ENCODE results near the gene GKN2. TPM values are rescaled to one million over a fixed set of nuclear protein-coding genes. Genes with fewer than 3 reads are reported as not detected.

Gene GKN2
- total RNA-seq, 2 donors from 2014 or later = not detected

DNA sequence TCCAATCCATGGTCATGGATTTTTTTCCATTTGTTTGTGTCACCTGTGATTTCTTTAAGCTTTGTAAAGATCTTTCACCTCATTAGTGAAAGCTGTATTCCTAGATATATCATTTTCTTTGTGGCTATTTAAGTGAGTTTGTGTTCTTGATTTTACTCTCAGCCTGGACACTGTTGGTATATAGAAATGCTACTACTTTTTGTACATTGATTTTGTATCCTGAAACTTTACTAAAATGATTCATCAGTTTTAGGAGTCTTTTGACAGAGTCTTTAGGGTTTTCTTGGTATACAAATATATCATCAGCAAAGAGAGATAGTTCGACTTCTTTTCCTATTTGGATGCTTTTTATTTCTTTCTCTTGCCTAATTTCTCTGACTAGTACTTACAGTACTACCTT is 12.3 kb downstream of the GKN2 start:
- ATAC-seq (replicated peaks) = peak; percentile 79
- H3K27me3 Mint-ChIP-seq = peaks cover 17% of the 10 kb centered on the region
- H3K9me3 Mint-ChIP-seq = no peaks in the 10 kb centered on the region
- no peak overlapping the region for H3K4me3 Mint-ChIP-seq
- H3K36me3 Mint-ChIP-seq (ENCODE audit: low read depth) = no peaks in the 10 kb centered on the region
- peaks cover 3% of the 10 kb centered on the region for H3K4me1 Mint-ChIP-seq
- H3K27ac Mint-ChIP-seq = no peak overlapping the region

DNA sequence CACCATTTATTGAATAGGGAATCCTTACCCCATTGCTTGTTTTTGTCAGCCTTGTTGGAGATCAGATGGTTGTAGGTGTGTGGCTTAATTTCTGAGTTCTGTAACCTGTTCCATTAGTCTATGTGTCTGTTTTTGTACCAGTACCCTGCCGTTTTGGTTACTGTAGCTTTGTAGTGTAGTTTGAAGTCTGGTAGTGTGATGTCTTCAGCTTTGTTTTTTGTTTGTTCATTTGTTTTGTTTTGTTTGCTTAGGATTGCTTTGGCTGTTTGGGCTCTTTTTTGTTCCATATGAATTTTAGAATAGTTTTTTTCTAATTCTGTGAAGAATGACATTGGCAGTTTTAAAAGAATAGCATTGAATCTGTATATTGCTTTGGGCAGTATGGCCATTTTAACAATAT is 12.7 kb downstream of the GKN2 start:
- Mint-ChIP-seq H3K36me3 (ENCODE audit: low read depth) (no peaks in the 10 kb centered on the region), H3K27ac (no peak overlapping the region), H3K4me1 (peaks cover 3% of the 10 kb centered on the region), H3K4me3 (no peak overlapping the region), H3K27me3 (peaks cover 17% of the 10 kb centered on the region), H3K9me3 (no peaks in the 10 kb centered on the region)
- no peak for ATAC-seq (replicated peaks)

DNA sequence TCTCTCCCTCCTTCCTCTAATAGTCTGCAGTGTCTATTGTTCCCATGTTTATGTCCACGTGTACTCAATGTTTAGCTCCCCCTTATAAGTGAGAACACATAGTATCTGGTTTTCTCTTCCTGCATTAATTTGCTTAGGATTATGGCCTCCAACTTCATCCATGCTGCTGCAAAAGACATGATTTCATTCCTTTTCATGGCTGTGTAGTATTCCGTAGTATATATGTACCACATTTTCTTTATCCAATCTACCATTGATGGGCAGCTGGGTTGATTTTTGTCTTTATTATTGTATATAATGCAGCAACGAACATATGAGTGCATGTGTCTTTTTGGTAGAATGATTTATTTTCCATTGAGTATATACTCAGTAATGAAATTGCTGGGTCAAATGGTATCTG is 13.8 kb downstream of the GKN2 start:
- Mint-ChIP-seq H3K4me1 (peaks cover 3% of the 10 kb centered on the region), H3K9me3 (no peaks in the 10 kb centered on the region), H3K4me3 (no peak overlapping the region), H3K27ac (no peak overlapping the region), H3K36me3 (ENCODE audit: low read depth) (no peaks in the 10 kb centered on the region), H3K27me3 (peaks cover 13% of the 10 kb centered on the region)
- ATAC-seq (replicated peaks) = no peak

DNA sequence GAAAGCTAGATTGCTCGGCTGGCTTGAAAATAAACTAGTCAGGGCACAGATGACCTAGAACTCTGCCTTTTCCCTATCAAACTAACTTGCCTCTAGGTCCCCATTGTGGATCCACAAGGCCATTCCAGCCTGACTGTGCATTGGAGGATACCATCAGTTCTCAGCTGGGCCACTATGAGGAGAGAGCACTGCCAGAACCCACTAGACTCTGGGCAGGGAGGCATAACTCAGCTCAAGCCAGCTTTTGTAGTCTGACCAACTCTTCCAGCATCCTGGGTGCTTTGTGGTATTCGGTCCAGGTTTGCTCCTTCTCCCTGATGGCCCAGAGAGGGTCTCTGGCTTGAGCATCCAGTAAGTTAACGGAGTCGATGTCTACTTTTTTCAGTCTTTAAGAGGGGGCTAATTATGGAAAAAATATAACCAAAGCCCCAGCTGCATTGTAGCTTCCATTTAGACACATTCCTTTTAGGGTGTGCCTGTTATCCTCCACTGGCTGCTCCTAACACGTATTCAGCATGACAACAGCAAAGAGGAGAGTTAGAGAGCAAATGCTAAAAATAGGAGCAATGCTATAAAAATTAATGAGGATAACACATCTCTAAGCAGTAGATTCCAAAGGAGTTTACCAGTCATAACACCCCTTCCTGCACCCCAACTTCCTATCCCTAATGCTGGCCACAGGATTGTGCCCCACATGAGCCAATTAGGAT is 15.2 kb downstream of the GKN2 start:
- Mint-ChIP-seq H3K27ac (no peak overlapping the region), H3K27me3 (peaks cover 6% of the 10 kb centered on the region), H3K9me3 (no peaks in the 10 kb centered on the region), H3K36me3 (ENCODE audit: low read depth) (no peaks in the 10 kb centered on the region), H3K4me3 (no peak overlapping the region), H3K4me1 (no peaks in the 10 kb centered on the region)
- ATAC-seq (replicated peaks) = no peak

DNA sequence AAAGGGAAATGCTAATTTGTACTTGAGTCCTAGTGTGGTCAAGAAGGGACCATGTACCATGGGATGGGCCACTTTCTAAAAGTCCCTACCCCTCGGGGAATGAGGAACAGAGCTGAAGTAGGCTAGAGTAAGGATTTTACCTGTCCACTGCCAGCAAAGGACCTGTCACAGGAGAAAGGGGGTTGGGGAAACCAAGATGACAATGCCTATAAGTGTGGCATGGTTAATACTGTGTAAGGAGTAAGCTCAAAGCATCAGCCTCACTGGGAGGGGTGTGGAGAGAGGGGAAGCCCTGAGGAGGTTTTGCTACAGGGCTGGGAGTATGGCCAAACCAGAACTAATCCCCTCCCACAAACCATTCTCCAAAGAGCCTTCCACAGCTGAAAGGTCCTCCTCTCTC is 15.8 kb downstream of the GKN2 start:
- Mint-ChIP-seq H3K27ac (no peak overlapping the region), H3K4me1 (no peaks in the 10 kb centered on the region), H3K4me3 (no peak overlapping the region), H3K36me3 (ENCODE audit: low read depth) (no peaks in the 10 kb centered on the region), H3K9me3 (no peaks in the 10 kb centered on the region), H3K27me3 (peaks cover under 1% of the 10 kb centered on the region)
- no peak for ATAC-seq (replicated peaks)

DNA sequence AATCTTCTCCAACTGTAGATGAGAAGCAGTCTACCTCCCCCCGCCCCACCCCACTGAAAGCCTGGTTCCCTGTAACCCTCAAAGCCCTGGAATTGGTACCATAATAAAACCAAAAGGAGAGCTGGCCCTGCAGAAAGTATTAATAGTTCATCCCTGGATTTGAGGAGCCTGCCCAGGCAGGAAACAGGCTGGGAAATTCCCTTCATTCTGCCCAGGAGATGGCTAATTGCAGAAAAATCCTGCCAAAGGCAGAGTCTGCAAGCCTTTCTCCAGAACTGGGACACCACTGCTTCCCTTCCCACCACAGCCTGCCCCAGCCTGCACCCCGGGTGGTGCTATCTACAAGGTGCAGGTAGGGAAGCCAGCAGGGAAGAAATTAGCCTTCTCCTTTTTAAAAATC is 16.3 kb downstream of the GKN2 start:
- no peak for ATAC-seq (replicated peaks)
- H3K36me3 Mint-ChIP-seq (ENCODE audit: low read depth) = no peaks in the 10 kb centered on the region
- H3K27me3 Mint-ChIP-seq = no peaks in the 10 kb centered on the region
- H3K27ac Mint-ChIP-seq = no peak overlapping the region
- no peaks in the 10 kb centered on the region for H3K9me3 Mint-ChIP-seq
- H3K4me1 Mint-ChIP-seq = no peaks in the 10 kb centered on the region
- H3K4me3 Mint-ChIP-seq = no peak overlapping the region

DNA sequence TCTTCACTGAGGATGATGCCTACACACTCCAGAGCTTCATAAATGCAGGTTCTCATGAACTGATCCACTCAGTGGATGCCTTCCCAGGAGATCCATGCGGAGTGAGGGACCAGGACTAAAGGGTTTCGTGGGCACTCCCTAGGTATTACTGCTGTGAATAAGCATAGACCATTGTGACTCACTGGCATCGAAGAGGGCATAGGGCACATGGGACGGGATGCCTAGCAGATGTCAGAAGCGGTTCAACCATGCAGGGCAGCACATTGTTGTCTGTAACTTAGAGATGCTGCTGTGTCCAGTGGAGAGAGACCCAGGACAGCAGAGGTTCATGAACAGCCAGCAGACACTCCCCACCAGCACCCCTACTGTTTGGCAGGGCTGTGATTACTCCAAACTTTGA is 17.2 kb downstream of the GKN2 start:
- no peaks in the 10 kb centered on the region for H3K9me3 Mint-ChIP-seq
- no peaks in the 10 kb centered on the region for H3K27me3 Mint-ChIP-seq
- no peaks in the 10 kb centered on the region for H3K4me1 Mint-ChIP-seq
- H3K4me3 Mint-ChIP-seq = no peak overlapping the region
- ATAC-seq (replicated peaks) = no peak
- no peaks in the 10 kb centered on the region for H3K36me3 Mint-ChIP-seq (ENCODE audit: low read depth)
- no peak overlapping the region for H3K27ac Mint-ChIP-seq

DNA sequence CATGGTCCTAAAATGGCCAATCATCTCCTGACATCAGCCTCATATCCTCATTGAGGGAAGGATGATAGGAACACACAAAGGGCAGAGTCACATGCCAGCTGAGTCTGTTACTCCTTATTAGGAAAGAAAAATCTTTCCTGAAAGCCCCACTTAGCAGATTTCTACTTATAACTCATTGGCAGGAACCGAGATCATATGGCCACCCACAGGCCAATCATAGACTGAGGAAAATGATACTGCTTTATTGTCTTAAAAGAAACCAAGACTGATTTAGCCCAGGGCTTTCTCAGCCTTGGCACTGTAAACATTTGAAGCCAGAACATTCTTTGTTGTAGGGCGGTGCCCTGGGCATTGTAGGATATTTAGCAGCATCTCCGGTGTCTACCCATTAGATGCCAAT is 18.7 kb downstream of the GKN2 start:
- Mint-ChIP-seq H3K9me3 (no peaks in the 10 kb centered on the region), H3K4me1 (no peaks in the 10 kb centered on the region), H3K36me3 (ENCODE audit: low read depth) (no peaks in the 10 kb centered on the region), H3K4me3 (no peak overlapping the region), H3K27me3 (no peaks in the 10 kb centered on the region), H3K27ac (no peak overlapping the region)
- ATAC-seq (replicated peaks) = no peak

DNA sequence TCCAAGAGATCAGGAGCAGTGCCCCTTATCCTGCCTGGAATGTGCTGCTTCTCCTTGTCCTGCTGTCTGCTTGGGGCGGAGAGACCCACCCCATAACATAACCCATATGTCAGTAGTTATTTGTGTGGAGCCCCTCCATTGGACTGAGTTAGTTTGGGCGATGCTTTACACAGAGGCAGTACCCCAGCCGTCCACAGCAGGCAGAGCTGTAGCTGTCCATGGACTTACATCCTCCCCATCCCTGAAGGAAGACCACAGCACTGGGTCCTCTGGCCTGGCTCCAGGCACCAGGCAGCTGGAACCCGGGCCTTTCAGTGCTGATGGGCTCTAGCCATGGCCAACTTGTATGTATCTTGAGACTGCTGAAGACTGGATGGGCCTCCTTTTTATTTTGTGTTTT is 20.3 kb downstream of the GKN2 start:
- no peak for ATAC-seq (replicated peaks)
- Mint-ChIP-seq H3K36me3 (ENCODE audit: low read depth) (no peaks in the 10 kb centered on the region), H3K4me1 (no peaks in the 10 kb centered on the region), H3K4me3 (no peak overlapping the region), H3K9me3 (no peaks in the 10 kb centered on the region), H3K27ac (no peak overlapping the region), H3K27me3 (no peaks in the 10 kb centered on the region)

DNA sequence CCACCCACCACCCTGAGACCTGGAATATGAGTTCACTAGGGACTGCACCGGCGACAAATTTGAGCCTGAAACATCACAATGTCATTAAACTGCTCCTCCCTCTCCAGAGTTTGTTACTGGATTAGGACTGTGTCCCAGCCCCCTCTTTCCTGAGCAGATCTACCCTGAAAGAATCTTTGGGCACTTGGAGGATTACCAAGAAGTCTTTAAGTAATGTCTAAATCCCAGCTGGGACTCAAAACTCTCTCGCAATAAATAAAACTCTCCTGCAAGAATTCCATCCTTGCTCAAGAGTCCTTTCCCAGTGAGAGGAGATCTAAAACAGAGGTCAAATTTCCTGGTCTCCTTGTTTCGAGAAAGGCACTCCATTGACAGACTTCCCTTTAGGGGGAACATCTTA is 20.9 kb downstream of the GKN2 start:
- Mint-ChIP-seq H3K27ac (no peak overlapping the region), H3K4me1 (no peaks in the 10 kb centered on the region), H3K9me3 (no peaks in the 10 kb centered on the region), H3K4me3 (no peak overlapping the region), H3K27me3 (no peaks in the 10 kb centered on the region), H3K36me3 (ENCODE audit: low read depth) (no peaks in the 10 kb centered on the region)
- no peak for ATAC-seq (replicated peaks)

DNA sequence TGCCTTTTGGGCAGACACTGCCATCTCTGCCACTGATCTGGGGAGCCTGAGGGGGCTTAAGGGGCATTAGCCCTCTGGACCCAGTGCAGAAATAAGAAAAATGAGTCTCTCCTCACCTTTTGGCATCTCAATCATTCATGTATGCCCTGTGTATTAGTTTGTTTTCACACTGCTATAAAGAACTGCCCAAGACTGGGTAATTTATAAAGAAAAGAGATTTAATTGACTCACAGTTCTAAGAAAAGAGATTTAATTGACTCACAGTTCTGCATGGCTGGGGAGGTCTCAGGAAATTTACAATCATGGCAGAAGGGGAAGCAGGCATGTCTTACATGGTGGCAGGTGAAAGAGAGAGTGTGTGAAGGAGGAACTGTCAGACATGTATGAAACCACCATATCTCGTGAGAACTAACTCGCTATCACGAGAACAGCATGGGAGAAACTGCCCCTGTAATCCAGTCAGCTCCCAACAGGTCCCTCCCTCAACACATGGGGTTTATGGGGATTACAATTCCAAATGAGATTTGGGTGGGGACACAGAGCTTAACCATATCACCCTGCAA is 21.5 kb downstream of the GKN2 start:
- Mint-ChIP-seq H3K27me3 (no peaks in the 10 kb centered on the region), H3K4me3 (no peak overlapping the region), H3K27ac (no peak overlapping the region), H3K4me1 (no peaks in the 10 kb centered on the region), H3K36me3 (ENCODE audit: low read depth) (no peaks in the 10 kb centered on the region), H3K9me3 (no peaks in the 10 kb centered on the region)
- no peak for ATAC-seq (replicated peaks)

DNA sequence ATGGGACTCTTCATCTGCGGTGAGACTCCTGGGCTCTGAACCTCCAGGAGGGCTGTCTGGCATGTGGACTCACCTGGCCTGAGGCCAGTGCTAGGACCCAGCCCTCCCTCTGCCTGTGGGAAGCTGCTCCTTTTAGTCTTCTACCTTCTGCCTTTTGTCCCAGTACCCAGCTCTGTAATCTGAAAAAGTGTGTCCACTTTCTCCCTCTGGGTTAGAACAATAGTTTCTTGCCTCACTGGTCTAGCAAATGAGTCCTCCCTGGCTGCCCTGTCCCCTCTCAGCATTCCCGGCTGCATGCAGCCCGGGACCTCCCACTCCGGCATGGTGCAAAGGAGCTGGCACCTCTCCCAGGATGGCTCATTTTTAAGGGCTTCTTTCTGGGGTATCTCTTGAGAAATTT is 25.9 kb downstream of the GKN2 start:
- Mint-ChIP-seq H3K4me1 (no peaks in the 10 kb centered on the region), H3K27me3 (no peaks in the 10 kb centered on the region), H3K9me3 (no peaks in the 10 kb centered on the region), H3K4me3 (no peak overlapping the region), H3K27ac (no peak overlapping the region), H3K36me3 (ENCODE audit: low read depth) (no peaks in the 10 kb centered on the region)
- no peak for ATAC-seq (replicated peaks)

DNA sequence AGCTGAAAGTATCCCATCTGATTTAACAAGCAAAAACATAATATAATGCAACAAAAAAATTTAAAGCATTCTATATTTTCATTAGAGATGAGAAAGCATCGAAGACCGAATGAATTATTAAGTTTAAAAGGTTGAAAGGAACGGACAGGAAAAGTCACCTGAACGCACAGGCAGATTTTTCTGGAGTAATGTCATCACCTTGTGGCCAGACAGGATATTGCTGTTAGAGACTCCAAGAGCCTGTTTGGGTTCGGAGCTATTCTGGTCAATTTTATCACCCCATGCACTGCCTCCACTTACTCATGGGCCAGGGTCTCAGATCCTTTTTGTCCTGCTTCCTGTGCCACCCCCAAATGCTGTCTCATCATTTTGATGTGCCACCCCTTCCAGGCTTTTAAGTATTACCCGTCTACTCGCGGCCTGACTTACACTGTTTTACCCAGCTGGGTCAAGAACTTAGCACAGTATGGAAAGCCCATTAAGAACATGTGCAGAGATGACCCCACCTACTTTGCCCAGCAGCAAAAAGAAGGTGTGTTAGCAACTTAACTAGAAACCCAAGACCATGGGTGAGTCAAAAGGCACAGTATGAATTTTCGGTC is 27.3 kb downstream of the GKN2 start:
- no peaks in the 10 kb centered on the region for H3K9me3 Mint-ChIP-seq
- H3K4me1 Mint-ChIP-seq = no peaks in the 10 kb centered on the region
- ATAC-seq (replicated peaks) = peak; percentile 63
- no peak overlapping the region for H3K27ac Mint-ChIP-seq
- no peaks in the 10 kb centered on the region for H3K27me3 Mint-ChIP-seq
- no peaks in the 10 kb centered on the region for H3K36me3 Mint-ChIP-seq (ENCODE audit: low read depth)
- no peak overlapping the region for H3K4me3 Mint-ChIP-seq

DNA sequence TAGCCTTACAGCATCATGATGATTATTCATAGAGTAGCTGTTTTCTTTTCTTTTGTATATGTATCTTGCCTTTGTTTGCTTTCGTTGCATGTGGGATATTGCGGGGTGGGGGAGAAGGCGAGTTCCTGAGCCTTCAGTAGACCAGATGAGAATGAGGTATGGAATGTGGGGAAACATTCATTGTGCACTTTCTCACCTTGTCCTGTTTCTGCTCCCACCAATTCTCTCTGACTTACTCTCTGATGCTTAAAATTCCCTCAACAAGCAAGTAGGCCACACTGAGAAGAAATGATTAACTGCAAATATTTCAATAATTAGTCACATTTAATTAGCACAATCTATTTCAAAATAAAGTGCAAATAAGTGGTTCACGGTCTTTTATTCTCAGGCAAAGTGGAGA is 31.0 kb downstream of the GKN2 start:
- no peak for ATAC-seq (replicated peaks)
- Mint-ChIP-seq H3K27ac (no peak overlapping the region), H3K4me1 (no peaks in the 10 kb centered on the region), H3K27me3 (no peaks in the 10 kb centered on the region), H3K36me3 (ENCODE audit: low read depth) (no peaks in the 10 kb centered on the region), H3K4me3 (no peak overlapping the region), H3K9me3 (no peaks in the 10 kb centered on the region)

DNA sequence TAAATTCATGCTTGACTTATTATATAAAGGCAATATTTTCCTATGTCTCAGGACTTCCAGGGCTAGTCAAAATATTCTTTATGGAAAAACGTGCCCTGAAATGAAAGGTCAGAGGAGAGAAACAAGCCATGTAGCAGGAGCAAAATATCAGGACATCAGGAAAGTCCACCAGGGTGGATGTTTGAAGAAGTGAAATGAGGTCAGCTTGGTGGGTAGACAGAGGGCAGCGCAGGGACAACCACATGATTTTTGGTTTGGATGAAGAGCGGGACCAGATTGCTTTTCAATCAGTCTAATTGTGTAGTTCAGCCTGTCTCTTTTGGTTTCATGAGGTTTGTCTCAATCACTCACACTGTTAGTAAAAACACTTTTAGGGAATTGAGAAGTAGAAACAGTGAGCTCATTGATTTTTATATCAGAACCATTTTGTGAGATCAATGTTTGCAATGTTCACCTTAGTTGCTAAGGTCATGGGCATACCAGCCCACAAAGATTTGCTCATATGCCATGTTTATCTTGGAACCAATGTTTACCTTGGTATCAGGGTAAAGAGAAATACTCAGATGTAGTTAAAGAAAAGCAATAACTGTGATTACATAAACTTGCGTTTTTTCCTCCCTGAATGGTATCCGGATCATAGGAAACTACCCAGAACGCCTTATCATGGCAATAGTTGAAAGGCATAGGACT is 32.1 kb downstream of the GKN2 start:
- Mint-ChIP-seq H3K9me3 (no peaks in the 10 kb centered on the region), H3K27me3 (no peaks in the 10 kb centered on the region), H3K4me1 (no peaks in the 10 kb centered on the region), H3K27ac (no peak overlapping the region), H3K4me3 (no peak overlapping the region), H3K36me3 (ENCODE audit: low read depth) (no peaks in the 10 kb centered on the region)
- no peak for ATAC-seq (replicated peaks)
